ENCODE results near the gene FBXW7.

The FBXW7 gene

DNA sequence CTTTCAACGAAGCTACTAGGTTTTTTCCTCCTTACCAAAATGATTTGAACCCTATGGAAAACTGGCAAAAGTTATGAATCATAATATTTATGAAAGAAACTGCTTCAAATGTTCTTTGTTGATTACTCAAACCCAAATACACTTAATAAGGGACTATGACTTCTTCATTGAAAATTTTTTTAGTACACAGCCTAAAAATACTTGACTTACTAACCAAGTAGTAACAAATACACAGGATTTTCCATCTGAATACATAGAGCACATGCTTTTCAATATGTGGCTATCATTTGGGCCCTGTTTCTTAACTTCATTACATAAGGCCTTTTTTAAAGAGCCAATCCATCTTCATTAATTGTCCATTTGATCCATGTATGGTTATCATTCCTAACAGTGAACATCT is 171.5 kb downstream of the FBXW7 start:
- no peak for DNase-seq

DNA sequence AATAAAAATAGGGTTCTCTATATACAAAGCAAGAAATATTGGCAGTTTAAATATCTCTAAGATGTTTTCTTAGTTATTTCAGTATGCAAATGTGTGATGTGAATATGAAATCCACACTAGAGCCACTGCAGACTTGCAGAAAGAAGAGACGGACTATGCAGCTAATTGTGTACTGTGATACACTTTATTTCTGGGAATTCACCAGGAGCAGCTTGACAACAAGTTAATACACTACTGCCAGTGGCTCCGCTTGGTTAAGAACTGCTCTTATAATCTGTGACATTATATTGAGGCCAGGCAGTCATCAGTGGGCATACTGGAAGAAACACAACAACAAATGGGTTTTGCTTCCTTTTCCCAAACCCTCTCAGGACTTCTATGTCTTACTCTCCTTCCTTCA is 172.0 kb downstream of the FBXW7 start:
- no peak for DNase-seq

DNA sequence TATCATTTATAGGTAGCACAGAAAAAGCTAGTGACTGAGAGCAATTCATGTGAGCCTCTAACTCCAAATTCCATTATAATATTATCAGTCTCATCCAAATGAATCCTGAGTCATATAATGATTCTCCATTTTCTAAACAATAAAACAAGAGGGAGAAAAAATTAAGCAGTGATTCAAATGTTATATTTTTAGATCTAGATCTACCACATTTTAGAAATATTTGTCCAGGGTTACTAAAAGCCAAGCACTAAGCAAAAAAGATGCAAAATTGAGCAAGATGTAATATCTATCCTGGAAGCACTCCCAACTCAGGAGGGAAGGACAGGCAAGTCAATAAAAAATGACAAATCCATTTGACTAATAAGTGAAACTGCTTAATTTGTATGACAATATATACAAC is 172.8 kb downstream of the FBXW7 start:
- DNase-seq: no peak

DNA sequence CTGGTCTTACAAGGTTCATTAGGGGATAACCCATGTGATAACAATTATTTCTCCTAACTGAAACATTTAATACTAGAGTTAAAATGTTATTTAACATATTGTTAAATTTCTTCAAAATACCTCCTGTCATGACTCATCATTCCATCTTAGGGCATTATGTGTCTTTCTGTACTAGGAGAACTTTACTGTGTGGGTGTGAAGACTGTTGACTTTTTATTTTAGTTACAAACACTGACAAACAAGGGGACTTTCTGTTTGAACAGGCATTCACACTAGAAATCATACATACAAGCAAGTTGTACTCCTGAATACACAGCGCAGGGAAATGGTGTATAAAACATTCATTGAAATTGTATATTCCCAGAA is 175.9 kb downstream of the FBXW7 start:
- DNase-seq: no peak

DNA sequence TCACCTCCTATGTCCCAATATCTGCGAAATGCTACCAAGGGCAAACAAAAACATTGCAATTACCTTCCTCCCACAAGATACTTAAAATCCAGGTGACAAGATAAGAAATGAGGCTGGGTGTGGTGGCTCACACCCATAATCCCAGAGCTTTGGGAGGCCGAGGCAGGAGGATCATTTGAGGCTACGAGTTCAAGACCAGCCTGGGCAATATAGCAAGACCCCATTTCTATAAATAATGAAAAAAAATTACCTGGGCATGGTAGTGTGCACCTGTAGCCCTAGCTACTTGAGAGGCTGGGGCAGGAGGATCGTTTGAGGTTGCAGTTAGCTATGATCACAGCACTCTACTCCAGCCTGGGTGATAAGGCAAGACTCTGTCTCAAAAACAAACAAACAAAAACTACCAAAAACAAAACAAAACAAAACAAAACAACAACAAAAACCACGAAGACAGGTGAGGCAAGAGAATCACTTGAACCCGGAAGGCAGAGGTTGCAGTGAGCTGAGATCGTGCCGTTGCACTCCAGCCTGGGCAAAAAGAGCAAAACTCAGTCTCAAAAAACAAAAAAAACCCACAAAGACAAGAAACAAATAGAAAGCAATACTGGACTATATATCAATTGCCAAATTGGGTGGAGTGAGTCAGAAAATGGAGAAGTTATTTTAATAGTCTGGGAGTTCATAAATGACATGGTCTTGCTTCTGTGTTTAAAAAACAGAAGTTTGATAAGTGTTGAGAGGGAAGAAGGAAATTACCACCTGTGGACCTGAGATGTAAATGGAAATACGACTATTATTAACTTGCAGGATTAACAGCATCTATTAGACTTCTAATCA is 176.5 kb downstream of the FBXW7 start:
- DNase-seq: no peak

DNA sequence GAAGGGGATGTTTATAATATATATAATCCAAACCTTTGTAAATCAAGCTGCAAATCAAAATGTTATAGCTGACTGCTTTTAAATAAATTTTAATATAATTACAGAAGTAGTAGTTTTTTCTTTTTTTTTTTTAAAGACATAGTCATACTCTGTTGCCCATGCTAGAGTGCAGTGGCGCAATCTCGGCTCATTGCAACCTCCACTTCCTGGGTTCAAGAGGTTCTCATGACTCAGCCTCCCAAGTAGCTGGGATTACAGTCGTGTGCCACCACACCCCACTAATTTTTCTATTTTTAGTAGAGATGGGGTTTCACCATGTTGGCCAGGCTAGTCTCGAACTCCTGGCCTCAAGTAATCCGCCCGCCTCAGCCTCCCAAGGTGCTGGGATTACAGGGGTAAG is 178.7 kb downstream of the FBXW7 start:
- no peak for DNase-seq

DNA sequence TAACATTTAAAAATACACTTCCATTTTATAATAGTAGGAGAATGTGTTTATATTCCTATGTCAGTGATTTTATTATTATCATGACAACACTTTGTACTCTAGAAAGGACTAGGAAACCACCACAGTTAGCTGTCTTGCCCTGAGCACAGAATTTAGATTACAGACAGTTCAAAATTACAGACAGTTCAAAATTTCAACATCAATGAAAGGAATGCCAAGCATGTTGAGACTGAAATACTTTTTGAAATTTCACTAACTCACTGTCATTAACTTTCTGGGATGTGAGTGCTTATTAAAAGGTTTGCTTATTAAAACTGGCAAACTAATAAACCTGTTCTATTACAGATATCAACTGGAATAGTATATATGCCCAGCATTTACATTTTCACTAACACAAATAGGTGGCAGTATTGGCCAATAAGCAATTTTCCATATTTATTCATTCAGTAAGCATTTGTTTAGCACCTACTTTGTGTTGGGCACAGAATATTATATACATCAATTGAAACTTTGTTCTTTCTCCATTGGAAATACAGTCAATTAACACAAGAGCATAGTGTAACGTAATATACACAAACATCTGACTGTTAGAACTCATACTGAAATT is 179.4 kb downstream of the FBXW7 start:
- DNase-seq: no peak

DNA sequence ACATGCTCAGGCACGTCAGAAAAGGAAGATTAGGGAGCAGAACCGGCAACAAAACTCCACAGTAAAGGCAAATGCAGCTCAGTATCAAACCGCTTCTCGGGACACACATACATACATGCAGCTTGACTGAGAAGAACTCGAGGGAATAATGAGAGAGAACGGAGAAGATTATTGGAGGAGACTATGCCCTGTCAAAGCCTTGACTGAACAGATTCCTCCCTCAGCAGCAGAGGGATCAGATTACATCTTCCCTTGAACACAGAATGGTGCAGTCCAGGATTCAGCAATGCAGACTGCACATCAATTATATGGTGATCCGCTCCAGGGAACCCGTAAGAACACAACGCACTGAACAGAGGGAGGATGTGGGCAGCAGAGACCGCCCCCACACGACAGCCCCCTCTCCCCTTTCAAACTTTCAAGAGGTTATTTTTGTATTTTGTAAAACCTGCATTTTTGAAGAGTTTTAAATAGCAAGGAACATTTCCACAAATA is 183.2 kb downstream of the FBXW7 start:
- no peak for DNase-seq

DNA sequence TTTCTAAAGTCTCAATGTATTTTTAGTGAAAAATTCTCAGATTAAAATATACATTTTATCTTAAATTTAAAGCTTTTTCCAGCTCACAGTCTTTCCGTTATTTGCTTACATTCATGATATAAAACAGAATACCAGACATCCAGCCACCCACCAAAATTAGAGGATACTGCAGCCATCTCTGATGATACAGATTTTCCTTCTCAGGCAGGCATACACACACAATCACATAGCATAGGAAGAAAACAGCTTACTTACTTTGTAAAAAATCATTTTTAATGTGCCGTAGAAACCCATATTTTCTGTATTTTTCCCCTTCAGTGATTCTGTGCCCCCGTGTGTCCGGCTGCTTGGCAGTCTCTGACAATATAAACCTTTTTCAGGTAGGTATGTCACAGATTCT is 183.7 kb downstream of the FBXW7 start:
- DNase-seq: no peak

DNA sequence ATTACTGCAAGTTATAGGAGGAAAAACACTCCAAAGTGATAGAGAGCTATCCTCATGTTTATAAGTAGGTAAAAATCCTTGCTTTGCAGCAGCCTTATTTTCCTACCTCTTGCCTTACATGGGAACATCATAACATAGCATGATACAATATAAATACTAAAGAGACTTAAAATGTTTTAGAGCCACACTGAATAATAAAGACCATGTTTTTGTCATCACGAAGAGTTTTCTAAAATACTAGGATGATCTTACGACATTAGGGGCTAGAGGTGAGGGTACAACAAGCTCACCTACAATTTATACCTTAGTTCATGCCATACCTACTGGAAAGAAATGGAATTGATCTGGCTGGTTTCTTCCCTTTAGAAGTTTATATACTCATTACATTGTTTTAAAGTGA is 184.8 kb downstream of the FBXW7 start:
- no peak for DNase-seq

DNA sequence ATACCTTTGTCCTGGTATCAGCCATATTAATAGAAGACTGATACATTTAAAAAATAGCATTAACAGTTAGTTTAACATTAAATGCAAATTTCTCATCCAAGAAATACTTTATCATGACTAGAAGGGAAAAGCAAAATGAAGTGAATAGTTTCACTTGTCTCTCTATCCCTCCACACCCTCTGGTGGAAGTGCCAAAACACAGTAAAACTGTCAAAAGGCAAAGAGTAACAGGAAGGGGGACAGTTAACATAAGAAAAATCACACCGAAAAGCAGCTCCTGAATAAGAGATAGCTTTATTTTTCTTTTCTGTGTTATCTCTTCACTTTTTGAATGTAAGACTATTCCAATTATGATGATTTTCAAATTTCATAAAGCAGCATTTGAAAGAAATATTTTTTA is 187.2 kb downstream of the FBXW7 start:
- DNase-seq: no peak

DNA sequence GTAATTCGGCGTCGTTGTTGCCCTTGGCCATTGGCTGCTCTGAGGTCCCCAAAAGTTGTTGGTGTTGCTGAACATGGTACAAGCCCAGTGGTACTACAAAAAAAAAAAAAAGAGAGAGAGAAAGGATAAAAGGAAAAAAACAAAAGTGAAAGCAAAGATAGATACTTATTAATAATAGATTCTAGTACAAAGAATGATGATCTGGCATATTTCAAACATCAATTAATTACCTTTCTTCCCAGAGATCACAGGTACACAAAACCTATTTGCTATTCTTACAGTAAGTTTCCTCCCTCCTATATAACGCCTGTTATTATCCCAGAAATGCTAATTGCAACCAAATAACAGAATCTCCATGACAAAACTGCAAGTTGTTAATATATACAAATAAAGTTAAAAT is 188.9 kb downstream of the FBXW7 start:
- no peak for DNase-seq

DNA sequence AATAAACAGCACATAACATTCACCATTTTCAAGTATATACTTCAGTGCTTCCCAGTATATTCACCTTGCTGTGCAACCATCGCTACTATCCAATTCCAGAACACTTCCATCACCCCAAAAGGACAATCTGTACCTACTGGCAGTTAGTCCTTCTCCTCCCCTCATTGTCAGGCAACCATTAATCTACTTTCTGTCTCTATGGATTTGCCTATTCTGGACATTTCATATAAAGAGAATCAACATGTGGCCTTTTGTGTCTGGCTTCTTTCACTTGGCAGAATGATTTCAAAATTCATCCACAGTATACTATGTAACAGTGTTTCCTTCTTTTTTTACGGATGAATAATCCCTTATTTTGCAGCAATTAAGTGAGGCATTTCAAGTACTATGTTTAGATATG is 189.4 kb downstream of the FBXW7 start:
- DNase-seq: no peak

DNA sequence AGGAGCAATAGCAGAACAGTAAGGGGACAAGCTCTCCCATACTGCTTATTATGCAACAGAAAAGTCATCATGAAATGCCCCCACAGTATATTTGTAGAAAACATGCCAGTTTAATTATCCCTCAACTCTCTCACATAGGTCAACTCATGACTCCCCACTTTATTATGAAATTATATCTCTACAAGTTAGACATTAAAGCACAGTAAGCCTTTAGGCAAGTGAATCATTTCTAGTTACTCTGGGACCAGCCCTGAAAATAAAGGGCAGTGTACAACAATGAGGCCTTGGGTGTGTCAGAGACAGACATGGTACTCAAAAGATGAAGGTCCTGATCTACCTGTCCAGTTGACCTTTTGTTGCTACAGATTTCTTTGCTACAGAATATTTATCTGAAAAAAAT is 191.9 kb downstream of the FBXW7 start:
- DNase-seq: no peak

DNA sequence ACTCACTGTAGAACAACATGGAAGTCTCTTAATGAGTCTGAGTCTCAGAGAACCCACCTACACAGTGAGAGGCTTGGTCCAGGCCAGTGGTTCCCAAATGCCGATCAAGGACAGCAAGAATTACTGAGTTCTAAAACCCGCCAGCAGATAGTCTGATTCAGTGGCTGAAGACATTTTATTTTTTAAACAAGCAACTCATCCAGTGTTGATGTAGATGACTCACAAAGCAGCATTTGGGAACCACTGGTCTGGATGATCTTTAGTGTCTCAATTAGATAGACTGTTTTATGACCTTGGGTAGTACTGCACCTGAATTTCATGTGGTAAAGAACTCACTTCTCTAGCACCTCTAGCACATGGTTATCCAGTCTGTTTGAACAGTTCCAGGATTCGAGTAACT is 193.6 kb downstream of the FBXW7 start:
- DNase-seq: no peak

DNA sequence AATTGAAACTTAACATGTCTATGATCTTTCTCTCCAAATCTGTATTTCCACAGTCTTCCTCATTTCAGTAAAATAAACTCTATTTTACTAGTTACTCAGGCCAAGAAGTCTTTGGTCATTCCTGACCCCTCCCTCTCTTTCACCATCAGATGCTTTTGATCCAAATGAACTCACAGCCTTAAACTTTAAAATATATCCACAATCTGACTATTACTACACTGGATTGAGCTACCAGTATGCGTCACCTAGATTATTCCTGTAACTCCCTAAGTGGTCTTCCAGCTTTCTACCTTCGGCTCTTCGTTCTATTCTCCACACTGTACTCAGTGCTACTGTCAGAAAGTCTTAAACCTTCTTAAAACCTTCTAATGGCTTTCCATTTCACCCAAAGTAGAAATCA is 195.1 kb downstream of the FBXW7 start:
- no peak for DNase-seq

DNA sequence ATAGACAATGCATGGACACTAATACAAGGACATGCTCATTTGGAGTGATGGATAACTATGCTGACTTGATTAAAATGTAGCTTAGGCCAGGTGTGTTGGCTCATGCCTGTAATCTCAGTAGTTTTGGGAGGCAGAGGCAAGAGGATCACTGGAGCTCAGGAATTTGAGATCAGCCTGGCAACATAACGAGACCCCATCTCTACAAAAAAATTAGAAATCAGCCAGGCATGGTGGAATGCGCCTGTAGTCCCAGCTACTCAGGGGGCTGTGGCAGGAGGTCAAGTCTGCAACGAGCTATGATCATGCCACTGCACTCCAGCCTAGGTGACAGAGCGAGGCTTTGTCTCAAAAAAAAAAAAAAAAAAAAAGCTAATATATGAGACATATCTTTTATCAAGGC is 196.3 kb downstream of the FBXW7 start:
- no peak for DNase-seq

DNA sequence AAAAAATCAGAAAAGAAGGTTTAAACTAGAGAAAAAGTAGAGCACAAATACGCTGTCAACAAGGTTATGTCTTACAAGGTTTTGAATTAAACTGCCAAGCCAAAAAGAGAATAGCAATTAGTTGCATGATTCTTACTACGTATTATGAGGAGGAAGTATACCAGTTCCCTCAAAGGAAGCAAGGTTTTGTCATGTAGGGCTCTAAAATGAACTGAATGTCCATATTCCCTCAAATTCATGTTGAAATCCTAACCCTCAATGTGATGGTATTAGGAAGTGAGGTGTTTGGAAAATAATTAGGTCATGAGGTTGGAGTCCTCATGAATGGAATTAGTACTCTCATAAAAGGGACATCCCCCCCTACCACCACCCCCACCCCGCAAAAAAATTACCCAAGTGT is 201.0 kb downstream of the FBXW7 start:
- DNase-seq: no peak

DNA sequence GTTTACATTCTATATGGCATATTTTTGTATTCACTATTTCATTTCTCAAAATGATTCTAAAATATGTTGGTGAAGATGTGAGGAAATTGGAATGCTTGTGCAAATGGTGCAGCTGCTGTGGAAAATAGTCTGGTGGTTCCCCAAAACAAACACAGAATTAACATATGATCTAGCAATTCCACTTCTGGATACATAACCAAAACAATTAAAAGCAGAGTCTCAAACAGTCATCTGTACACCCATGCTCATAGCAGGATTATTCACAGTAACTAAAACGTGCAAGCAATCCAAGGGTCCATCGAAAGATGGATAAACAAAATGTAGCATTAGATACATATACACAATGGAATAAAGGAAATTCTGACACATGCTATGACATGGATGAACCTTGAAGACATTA is 204.8 kb downstream of the FBXW7 start:
- DNase-seq: no peak

DNA sequence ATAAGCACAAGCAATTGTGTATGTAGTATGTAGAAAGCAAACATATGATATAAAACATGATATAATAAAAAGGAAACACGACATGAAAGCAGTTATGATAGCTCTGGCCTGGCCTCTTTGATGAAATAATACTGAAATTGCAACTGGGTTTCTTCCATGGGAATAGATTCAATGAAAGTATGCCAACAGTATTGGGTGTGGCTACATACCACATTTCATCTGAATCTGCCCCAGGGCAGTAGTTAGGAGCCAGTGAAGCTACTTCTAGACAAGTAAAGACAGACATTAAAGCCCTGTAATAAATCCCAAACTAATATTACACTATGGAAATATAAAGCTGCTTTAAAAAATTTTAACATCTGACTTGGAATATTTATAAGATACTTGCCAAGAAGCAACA is 207.3 kb downstream of the FBXW7 start:
- DNase-seq: no peak

DNA sequence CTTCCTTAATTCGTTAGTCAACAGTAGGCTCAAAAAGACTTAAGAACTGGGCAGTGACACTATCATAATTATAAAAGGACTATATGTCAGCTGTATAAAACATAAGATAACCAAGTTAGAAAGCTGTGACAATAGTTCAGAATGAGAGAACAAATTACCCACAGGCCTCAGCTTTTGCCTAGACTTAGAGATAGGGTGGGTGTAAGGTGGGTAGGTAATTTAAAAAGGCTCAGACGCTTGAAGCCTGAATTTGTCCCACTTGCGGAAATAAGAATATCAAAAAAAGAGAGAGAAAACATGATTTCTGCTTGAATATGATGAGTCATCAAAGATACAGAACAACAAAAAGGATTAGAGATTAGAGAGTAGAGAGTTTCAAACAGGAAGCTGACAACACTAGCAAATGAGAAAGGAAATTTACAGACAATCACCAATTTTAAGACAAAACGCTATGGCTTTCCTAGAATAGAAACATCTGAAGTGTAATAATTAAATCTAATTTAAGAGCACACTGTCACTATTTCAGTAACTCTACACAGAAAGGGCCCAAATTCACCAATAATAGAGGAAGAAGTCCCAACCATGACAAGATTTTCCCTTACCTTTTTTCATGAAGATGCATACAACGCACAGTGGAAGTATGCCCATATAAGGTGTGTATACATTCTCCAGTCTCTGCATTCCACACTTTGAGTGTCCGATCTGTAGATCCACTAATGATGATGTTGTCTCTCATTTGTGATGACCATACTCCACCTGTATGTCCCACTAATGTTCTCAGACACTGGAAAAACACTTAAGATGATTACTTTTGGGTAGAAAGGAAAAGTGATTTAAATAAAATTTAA is 208.1 kb downstream of the FBXW7 start:
- no peak for DNase-seq

DNA sequence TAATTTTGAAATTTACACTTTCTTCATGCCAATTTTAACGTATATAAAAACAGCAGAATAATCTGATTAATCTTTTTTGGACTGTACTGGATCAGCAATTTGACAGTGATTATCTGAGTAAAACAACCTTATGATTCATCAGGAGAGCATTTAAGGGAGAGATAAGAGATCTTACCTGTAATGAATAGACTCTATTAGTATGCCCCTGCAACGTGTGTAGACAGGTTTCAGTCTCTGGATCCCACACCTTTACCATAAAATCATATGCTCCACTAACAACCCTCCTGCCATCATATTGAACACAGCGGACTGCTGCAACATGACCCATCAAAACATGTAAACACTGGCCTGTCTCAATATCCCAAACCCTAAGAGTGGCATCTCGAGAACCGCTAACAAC is 210.1 kb downstream of the FBXW7 start:
- DNase-seq: no peak

DNA sequence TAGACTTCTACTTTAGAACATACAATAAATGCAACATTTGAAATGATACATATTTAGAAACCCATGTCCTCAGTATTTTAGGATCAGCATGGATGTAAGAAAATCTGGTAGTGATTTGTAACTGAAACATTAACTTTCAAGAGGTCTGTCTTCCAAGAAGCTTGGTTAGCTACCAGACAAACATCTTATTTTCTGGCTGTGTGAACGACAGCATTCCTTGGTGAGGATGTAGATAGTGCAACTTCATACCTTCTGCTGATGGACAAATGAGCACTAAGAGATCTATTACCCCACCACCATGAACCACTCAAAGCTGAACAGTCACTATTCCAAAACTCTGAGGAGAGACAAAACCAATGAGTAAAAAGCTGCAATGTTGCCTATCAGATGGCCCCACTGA is 212.7 kb downstream of the FBXW7 start:
- no peak for DNase-seq

DNA sequence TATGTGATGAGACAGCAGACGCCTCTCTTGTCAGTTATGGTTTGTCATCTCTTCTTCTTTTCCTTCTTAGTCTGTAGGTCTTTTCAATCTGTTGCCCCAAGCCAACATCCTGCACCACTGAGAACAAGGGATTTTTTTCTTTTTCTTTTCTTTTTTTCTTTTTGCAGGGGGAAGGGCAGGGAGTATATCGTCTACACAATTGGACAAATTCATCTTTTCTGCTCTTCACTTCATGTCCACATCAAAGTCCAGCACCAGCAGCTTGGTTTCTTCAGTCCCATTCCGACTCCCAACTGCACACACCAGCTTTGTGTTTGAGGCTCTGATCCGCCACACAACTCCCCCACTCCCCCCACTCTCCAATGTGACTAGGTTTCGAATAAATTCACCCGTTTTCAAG is 213.2 kb downstream of the FBXW7 start:
- DNase-seq: no peak

All from KG1 (cell line).